NCI-H146 (cell line): Measurements from ENCODE around the gene NCAN.

Experiments used
- DNase-seq: peaks from one replicate; lab custom pipeline; 2025; lab: John Stamatoyannopoulos, UW

NCAN gene

GRCh38 chr19:19260417-19261214, 48.9 kb downstream of the NCAN start:
- DNase-seq: no peak

GRCh38 chr19:19261350-19262189, 49.8 kb downstream of the NCAN start:
- DNase-seq: peak; percentile 52

GRCh38 chr19:19262190-19263057, 50.7 kb downstream of the NCAN start:
- DNase-seq: no peak

- DNase-seq: no peak
Observed at GRCh38 chr19:19263886-19264487, 52.2 kb downstream of the NCAN start.

- no peak for DNase-seq
Observed at GRCh38 chr19:19267305-19267704, 55.5 kb downstream of the NCAN start.

GRCh38 chr19:19268453-19269385, 57.0 kb downstream of the NCAN start:
- no peak for DNase-seq

GRCh38 chr19:19269952-19270694, 58.4 kb downstream of the NCAN start:
- DNase-seq: no peak

- DNase-seq: no peak
Observed at GRCh38 chr19:19270749-19271571, 59.2 kb downstream of the NCAN start.

GRCh38 chr19:19271828-19272599, 60.3 kb downstream of the NCAN start:
- DNase-seq: no peak

GRCh38 chr19:19274146-19274545, 62.4 kb downstream of the NCAN start:
- DNase-seq: no peak

GRCh38 chr19:19274716-19275565, 63.2 kb downstream of the NCAN start:
- no peak for DNase-seq

GRCh38 chr19:19276386-19276785, 64.6 kb downstream of the NCAN start:
- no peak for DNase-seq

- no peak for DNase-seq
Observed at GRCh38 chr19:19276851-19277250, 65.1 kb downstream of the NCAN start.

GRCh38 chr19:19278315-19278714, 66.6 kb downstream of the NCAN start:
- peak; percentile 92 for DNase-seq

GRCh38 chr19:19279062-19279612, 67.4 kb downstream of the NCAN start:
- DNase-seq: no peak

GRCh38 chr19:19279853-19280252, 68.1 kb downstream of the NCAN start:
- no peak for DNase-seq

GRCh38 chr19:19280561-19280960, 68.8 kb downstream of the NCAN start:
- DNase-seq: no peak
